ENCODE results near the gene ZNF865.
"Not testable (repeated sequence)": the region's sequence is repeated elsewhere in the genome, so short reads cannot be mapped to it uniquely, and the experiment has no call there.

ZNF865 gene

GRCh38 chr19:55605637-55606470 lies at the start of gene ZNF865:
ZNF865 (plus strand) TSS chr19:55605647; CDS start chr19:55613619, 7,972 bp downstream.
- peak; percentile 77 for DNase-seq

- DNase-seq: no peak
Observed at GRCh38 chr19:55559684-55560083, 45.8 kb upstream of the ZNF865 start.

GRCh38 chr19:55563261-55563690 lies 42.2 kb upstream of the ZNF865 start:
- no peak for DNase-seq

- DNase-seq: no peak
Observed at GRCh38 chr19:55566823-55567222, 38.6 kb upstream of the ZNF865 start.

GRCh38 chr19:55567708-55568328 lies 37.6 kb upstream of the ZNF865 start:
- no peak for DNase-seq

- DNase-seq: not testable (repeated sequence)
Observed at GRCh38 chr19:55569477-55569876, 36.0 kb upstream of the ZNF865 start.

- DNase-seq: not testable (repeated sequence)
Observed at GRCh38 chr19:55573929-55574328, 31.5 kb upstream of the ZNF865 start.

- no peak for DNase-seq
Observed at GRCh38 chr19:55576746-55577145, 28.7 kb upstream of the ZNF865 start.

- DNase-seq: no peak
Observed at GRCh38 chr19:55578031-55578760, 27.3 kb upstream of the ZNF865 start.

- no peak for DNase-seq
Observed at GRCh38 chr19:55578761-55579747, 26.4 kb upstream of the ZNF865 start.

- no peak for DNase-seq
Observed at GRCh38 chr19:55579766-55580621, 25.5 kb upstream of the ZNF865 start.

- DNase-seq: peak; percentile 82
Observed at GRCh38 chr19:55580628-55581144, 24.8 kb upstream of the ZNF865 start, which contains the start of gene ZNF579. ZNF579 (minus strand) TSS chr19:55580848; CDS start chr19:55579639, 1,209 bp downstream.

GRCh38 chr19:55581145-55581822 lies 24.2 kb upstream of the ZNF865 start:
- peak; percentile 33 for DNase-seq

GRCh38 chr19:55581823-55582223 lies 23.6 kb upstream of the ZNF865 start:
- DNase-seq: no peak

- DNase-seq: not testable (repeated sequence)
Observed at GRCh38 chr19:55582284-55582683, 23.2 kb upstream of the ZNF865 start.

- not testable (repeated sequence) for DNase-seq
Observed at GRCh38 chr19:55583897-55584296, 21.6 kb upstream of the ZNF865 start.

GRCh38 chr19:55584871-55585270 lies 20.6 kb upstream of the ZNF865 start:
- DNase-seq: no peak

GRCh38 chr19:55585658-55586339 lies 19.6 kb upstream of the ZNF865 start:
- DNase-seq: peak; percentile 46

GRCh38 chr19:55586976-55587668 lies 18.3 kb upstream of the ZNF865 start:
- peak; percentile 96 for DNase-seq

Measured in CD4-positive, alpha-beta T cell treated with Interleukin-17A for 1 hour (primary cell).